ENCODE results near the gene CAPZA1. TPM values are rescaled to one million over a fixed set of nuclear protein-coding genes. Genes with fewer than 3 reads are reported as not detected.
"Not testable (repeated sequence)": the region's sequence is repeated elsewhere in the genome, so short reads cannot be mapped to it uniquely, and the experiment has no call there.

Gene CAPZA1
- total RNA-seq, 1 donor from 2014 or later: 282 TPM

DNA sequence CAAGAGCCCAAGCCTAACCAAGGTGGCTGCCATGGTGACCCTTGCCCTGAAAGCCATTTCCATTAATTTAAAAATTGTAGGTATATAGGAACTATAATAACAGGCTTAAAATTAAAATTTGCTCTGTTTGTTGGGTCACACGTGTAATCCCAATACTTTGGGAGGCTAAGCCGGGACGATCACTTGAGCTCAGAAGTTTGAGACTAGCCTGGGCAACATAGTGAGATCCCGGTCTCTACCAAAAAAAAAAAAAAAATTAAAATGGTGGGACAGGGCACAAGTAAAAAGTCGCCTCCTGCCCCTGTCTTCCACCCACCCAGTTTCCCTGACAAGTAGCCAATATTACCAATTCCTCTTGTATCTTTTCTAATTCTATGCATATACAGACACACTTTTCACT, 6.6 kb downstream of the CAPZA1 start:
- intact Hi-C loops (cut with micrococcal nuclease): no loop called here

DNA sequence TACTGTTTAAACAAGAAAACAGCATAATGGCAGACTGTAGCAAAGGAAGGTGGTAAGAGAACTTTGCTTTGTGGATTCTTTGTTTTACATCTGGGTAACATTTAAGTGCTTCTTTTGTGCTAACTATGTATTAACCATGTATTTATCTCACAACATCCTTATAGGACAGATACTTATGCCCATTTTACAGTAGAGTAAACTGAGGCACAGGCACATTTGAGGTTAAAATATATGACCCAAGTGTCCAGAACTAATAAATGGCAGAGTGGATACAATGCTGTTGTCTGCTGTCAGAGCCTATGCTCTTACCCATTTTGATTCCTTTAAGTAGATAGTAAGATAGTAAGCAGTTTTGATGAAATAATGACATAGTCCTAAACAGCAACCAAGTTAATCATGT, 7.3 kb downstream of the CAPZA1 start:
- intact Hi-C loops (cut with micrococcal nuclease): no loop called here

DNA sequence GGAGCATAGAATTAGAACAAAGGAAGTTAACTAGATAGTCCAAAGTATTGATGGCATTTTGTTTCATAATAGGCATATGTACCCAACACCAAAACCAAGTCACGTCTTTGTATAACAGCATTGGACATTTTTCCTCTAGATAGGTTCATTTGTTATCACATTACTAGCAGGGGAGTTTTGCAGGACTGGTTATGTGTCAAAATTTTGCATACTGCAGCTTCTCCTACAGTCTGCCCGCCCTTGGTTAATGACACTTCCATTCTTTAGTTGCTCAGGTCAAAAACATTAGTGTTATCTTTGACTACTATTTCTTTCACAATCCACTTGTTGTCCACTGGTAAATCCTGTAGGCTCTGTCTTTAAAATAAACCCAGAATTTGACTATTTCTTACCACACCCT, 8.9 kb downstream of the CAPZA1 start:
- intact Hi-C loops (cut with micrococcal nuclease): no loop called here

DNA sequence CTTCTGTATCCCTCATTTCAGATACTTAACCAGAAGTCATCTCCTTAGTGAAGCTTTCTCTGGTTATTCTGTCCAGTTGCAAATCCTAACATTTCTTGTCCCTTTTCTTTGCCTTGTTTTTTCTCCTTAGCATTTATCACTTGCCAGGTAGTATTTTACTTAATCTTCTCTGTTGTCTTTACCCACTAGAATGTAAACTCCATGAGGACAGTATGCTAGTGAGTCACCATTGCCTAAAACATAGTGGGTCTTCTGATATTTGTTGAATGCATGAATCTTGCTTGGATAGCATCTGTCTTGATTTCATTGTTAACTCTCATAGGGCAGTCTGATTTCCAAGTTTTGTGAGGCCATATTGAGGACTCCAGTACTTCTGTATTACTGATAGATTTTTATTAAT, 9.6 kb downstream of the CAPZA1 start:
- intact Hi-C loops (cut with micrococcal nuclease): no loop called here

DNA sequence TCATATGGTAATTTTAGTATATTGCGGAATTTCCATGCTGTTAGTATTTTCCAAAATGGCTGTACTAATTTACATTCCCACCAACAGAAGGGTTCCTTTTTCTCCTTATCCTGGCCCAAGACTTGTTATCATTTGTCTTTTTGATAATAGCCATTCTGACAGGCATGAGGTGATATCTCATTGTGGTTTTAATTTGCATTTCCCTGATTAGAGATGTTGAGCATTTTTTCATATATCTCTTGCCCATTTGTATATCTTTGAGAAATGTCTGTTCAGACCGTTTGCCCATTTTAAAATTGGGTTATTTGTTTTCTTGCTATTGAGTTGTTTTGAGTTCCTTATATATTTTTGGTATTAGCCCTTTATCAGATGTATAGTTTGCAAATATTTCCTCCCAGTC, 14.0 kb downstream of the CAPZA1 start:
- intact Hi-C loops (cut with micrococcal nuclease): no loop called here

DNA sequence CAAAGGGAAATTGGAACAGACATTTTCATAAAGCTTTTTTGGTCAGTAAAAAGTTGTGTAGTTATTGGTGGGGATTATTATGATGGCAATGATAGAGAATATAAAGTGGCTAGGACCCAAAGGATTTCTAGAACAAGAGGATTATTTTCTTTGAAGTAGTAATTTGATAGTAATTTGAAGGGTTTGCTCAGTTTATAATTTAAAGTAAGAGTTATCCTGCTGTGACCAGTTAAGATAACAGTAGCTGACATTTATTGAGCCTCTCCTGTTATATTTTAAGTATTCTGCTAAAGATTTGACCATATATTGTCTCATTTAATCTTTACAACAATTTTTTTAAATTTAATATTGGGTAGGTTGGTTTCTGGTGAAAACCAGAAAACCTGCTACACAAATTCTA, 14.7 kb downstream of the CAPZA1 start:
- intact Hi-C loops (cut with micrococcal nuclease): no loop called here

DNA sequence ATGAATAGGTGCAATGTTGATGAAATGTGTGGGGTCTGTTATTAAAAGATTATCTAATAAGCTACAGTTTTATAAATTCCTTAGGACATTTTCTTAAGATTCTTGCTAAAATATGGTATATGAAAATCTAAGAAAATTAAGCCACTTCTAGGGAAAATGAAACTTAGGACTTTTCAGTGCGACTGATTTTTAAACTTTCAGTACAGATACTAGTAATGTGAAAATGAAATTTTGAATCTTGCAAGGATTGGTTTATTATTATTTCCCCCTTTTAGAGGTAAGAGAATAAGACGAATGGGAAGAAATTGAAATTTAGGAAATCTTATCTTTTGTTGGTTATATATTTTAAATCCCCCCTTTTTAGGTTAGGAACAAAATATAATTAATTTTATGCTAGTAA, 16.4 kb downstream of the CAPZA1 start:
- intact Hi-C loops (cut with micrococcal nuclease): no loop called here

DNA sequence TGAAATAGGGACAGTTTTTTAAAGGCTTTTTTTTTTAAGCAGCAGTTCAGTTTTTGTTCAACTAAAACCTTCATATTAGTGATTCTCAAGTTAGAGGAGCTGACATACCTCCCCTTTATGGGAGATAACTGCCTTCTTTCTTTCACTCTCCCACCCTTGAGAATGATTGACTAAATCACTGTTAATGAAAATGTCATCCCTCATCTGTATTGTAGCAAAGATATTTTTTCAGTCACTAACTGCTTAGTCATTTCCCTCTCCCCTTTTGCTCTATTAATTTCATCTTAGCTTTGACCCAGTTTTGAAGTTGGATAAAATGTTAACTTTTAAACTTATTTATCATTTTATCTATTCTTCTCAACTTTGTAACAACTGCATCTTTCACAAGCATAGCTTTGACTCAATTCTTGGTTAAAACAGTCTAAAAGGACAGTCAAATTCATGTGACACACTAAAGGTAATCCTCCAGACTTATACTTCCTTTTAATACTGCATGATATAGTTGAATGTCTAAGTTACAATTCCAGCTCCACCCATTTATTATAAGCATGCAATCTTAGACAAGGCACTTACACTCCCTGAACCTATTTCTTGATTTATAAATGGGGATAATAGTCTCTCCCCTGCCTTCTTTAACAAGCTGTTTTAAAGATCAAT, 17.1 kb downstream of the CAPZA1 start:
- intact Hi-C loops (cut with micrococcal nuclease): no loop called here

DNA sequence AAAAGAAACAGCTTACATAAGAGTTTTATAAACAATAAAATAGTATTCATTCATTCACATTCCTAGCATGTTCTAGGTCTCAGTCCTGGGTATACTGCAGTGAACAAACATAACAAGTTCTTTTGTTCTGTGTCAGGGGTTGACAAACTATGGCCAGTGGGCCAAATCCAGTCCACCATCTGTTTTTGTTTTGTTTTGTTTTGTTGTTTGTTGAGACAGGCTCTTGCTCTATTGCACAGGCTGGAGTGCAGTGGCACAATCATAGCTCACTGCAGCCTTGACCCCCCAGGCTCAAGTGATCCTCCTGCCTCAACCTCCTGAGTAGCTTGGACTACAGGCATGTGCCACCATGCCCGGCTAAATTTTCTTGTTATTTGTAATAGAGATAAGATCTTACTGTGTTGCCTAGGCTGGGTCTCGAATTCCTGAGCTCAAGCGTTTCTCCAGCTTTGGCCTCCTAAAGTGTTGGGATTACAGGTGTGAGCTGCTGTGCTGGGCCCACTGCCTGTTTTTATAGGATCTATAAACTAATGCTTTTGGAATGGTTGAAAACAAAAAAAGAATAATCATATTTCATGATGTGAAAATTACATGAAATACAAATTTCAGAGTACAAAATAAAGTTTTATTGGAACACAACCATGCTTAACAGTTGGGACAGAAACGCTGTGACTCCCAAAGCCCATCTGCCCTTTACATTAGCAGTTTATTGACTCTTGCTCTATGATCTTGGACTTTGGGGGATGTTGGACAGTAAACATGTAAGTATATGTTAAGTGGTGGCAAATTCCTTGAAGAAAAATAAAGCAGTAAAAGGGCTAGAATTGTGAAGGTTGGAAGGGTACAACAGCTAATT, 17.9 kb downstream of the CAPZA1 start:
- intact Hi-C loops (cut with micrococcal nuclease): no loop called here

DNA sequence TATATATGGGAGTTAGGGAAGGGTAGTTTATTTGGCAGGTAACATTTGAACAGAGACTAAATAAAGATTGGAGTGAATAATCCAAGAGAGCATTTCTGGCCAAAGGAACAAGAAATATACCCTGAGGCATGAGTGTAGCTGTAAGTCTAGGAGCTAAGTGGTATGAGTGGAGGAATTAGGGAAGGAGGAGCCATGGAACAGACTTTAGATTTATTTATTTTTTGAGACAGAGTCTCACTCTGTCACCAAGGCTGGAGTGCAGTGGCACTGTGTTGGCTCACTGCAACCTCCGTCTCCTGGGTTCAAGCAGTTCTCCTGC, 18.4 kb downstream of the CAPZA1 start:
- intact Hi-C loops (cut with micrococcal nuclease): no loop called here

DNA sequence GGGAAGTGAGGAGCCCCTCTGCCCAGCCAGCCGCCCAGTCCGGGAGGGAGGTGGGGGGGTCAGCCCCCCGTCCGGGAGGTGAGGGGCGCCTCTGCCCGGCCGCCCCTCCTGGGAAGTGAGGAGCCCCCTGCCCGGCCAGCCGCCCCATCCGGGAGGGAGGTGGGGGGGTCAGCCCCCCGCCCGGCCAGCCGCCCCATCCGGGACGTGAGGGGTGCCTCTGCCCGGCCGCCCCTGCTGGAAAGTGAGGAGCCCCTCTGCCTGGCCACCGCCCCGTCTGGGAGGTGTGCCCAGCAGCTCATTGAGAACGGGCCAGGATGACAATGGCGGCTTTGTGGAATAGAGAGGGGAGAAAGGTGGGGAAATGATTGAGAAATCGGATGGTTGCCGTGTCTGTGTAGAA, 20.8 kb downstream of the CAPZA1 start:
- intact Hi-C loops (cut with micrococcal nuclease): not testable (repeated sequence)

DNA sequence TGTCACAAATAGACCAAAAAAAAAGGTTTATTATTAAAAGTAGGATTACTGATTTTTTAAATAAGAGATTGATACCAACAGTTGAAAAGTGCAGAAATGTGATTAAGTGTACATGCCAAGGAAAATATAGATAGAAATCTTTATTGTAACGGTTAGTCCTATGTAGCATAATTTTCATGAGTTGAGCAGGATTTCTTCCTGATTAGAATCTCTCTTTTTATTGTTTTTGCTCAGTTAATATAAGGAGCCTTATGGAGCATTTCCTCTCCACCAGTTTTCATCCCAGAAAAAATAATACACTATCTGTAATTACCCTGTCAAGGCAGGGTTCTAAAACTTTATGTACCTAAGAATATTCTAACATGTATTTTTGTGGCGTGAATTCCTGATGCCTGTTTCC, 23.4 kb downstream of the CAPZA1 start:
- intact Hi-C loops (cut with micrococcal nuclease): no loop called here

DNA sequence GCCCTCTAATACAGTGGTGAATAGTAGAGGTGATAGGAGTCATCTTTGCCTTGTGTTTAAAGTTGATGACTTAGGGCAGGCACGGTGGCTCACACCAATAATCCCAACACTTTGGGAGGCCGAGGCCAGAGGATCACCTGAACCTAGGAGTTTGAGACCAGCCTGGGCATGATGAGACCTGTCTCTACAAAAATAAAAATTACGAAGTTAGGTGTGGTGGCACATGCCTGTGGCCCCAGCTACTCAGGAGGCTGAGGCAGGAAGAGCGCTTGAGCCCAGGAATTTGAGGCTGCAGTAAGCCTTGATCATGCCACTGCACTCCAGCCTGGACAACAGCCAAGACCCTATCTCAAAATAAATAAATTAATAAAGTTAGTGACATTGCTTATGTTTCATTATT, 26.6 kb downstream of the CAPZA1 start:
- intact Hi-C loops (cut with micrococcal nuclease): no loop called here

DNA sequence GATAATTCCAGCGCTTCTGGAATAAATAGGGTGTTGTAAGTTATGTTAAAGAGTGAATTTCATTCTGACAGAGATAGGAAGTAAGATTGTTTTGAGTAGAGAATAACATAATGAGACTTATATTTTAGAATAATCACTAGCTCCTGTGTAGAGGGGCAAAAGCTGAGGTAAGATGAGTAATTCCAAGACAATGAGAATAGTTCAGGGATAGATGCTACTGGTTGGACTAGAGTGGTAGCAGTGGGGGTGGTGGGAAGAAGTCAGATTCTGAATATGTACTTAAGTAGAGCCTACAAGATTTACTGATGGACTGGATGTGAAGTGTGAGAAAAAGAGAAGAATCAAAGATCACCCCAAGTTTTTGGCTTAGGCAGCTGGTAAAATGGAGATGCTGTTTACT, 31.6 kb downstream of the CAPZA1 start:
- intact Hi-C loops (cut with micrococcal nuclease): no loop called here

DNA sequence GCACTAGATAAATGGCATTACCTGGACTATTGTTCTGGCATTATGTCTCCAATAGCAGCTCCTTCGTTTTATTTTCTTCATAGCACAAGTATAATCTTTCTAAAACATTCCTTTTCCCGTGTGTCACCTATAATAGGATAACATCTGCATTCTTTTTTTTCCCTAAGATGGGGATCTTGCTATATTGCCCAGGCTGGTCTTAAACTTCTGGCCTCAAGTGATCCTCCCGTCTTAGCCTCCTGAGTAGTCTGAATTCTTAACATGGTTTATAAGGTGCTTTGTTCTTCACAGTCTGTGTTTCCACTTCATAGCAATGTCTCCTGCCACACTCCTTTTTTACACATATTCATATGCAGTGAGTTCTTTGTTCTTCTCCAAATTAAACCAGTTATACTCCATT, 46.2 kb downstream of the CAPZA1 start:
- intact Hi-C loops (cut with micrococcal nuclease): no loop called here

DNA sequence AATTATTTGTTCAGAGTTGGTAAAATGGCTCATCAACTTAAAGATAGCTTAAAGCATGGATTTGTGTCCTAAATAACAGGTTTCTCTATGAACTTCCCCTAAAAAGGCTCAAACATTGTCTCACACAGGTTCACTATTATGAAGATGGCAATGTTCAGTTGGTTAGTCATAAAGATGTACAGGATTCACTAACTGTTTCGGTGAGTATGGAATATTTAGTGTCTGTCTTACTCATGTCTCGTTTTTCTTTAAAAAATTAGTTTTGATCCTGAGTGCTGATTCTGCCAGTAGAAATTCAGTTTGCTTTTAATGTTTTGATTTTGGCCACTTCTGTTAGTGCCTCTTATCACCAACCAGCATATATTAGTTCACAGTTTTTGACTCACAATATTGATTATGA, 47.3 kb downstream of the CAPZA1 start:
- intact Hi-C loops (cut with micrococcal nuclease): no loop called here

DNA sequence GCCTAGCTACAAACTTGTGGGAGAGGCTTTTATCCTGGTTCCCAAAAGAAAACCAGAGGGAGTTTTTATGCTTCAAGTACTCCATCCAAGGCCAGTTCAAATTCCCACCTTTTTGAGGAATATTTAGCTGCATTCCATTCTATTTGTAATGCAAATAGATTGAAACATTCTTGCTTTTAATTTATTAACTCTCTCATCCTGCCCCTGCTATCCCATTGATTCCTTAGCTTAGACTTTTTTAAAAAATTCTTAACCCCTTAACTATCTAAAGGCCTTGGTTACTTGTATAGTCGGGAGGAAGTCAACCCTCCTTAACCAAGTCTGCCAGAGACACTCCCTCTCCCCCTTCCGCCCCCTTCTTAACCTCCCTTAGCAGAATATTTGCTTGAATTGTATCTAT, 52.4 kb downstream of the CAPZA1 start:
- intact Hi-C loops (cut with micrococcal nuclease): no loop called here

DNA sequence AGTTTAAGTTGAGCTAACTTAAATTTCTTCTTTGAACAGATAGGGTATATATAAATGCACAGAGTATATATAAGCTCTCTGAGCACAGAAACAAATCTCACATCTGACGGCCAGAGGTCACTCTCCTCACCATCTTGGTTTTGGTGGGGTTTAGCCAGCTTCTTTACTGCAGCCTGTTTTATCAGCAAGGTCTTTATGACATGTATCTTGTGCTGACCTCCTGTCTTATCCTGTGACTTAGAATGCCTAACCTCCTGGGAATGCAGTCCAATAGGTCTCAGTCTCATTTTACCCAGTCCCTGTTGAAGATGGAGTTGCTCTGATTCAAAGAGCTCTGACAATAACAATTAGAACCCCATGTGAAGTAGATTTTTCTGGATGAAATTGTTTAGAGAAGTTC, 53.2 kb downstream of the CAPZA1 start:
- intact Hi-C loops (cut with micrococcal nuclease): no loop called here

DNA sequence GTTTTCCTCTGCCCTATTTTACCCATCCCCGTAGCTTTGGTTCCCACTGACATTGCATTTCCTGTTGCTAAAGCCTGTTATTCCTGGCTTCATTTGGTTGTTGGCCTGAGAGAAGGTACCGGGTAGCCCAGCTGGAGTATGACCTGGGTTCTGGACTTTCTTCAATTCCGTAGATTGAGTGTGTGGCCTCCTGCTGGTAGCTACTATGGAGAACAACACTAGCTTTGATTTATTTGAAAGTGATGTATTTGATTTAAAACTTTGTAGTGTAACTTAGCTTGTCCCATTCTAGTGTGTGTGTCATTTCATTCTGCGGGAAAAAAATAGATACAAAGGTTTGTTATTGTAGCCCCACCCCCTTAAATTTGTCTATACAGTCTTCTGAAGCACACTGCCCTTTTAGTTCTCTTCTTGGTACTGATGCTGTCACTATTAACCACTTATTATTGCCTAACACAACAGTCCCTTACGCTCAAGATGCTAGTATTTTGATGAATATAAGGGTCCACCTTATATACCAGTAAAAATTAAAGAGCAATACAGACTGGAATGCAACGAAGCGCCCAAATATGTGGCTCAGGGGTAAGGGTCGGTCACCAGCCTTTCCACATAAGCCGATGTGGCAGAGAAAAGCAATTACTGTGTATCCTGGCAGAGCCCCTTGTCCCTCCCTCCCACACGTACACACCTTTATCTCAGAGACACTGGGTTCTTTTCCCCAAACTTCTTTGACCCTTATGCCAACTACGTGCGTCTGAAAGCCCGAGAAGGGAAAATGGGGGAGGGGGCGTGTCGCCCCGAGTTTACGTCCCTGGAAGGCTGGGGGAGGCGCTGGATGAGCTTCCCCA, 54.2 kb downstream of the CAPZA1 start:
- intact Hi-C loops (cut with micrococcal nuclease): loop anchor here (1.0 kb wide), 2 partner anchors 31 to 56 kb away; no protein-coding TSS in a partner anchor

DNA sequence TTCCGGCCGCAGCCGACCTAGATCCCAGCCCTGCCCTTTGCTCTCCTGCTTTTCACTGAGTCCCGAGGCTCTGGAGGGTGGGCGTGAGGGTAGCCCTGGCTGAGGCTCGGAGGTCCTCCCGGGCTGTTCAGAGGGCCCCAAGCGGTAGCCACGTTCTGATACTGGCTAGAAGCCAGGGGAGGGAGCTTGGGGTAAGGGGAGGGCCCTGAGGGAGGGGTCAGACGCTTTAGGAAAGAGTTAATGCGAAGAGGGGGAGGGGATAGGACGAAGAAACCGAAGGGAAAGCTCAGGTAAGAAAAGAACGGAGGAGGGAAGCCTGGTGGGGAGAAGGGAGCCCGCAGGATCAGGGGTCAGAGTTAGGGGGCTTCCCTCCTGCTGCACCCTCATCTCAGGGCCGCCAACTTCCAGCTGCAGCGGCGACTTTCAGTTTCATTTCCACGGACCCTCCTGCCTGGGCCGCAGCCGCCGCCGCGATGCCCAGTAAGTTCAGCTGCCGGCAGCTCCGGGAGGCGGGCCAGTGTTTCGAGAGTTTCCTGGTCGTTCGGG, 54.9 kb downstream of the CAPZA1 start, which contains the start of gene MOV10:
Gene MOV10 (plus strand): TSS at position 220 of the 546 bp plus-strand sequence. CDS start 254 bp downstream, at position 474.
- intact Hi-C loops (cut with micrococcal nuclease): loop anchor here (1.0 kb wide), 2 partner anchors 31 to 56 kb away; no protein-coding TSS in a partner anchor

DNA sequence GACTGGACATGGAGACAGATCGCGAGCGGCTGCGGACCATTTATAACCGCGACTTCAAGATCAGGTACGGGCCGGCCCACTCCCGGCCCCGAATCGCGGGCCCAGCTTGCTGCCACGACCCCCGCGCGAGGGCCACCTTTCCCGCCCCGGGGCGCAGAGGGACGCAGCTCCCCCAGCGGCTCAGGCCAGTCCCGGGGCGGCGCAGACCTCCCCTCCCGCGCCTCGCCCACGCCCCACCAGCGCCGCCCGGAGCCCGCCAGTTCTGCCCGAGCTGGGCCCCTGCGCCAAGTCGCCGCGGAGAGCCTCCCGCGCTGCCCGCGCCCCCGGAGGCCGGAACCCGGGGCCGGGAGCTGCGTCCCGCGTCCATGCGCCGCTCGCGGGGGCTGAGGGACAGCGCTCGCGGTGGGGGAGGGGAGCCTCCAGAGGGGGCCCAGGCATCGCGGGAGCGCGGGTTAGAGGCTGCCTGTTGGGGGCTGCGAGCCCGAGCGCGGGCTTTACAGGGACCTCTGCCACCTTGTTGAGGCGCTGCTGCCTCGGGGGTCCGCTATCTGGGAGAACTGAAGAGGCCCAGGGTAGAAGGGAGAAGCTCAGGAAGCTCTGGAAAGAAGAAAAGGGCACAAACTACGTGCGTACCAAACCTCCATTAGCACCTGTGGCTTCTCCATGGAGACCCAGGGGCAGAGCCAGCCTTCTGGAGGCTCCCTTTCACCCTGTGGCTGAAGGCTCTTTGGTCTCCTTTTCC, 55.5 kb downstream of the CAPZA1 start:
- intact Hi-C loops (cut with micrococcal nuclease): loop anchor here (1.0 kb wide), 2 partner anchors 30 to 57 kb away; no protein-coding TSS in a partner anchor
